Activated T-helper 2 cell treated with anti-CD3 and anti-CD28 coated beads, Interferon-gamma antibody, Interleukin-2, Interleukin-4, amounts not matched to agents 10 μg/mL and 5 μg/mL and 100 μg/mL, durations not matched to agents 14 hours and 24 hours and 36 hours (primary cell): Measurements from ENCODE around the gene CAVIN4. TPM values are rescaled to one million over a fixed set of nuclear protein-coding genes. Genes with fewer than 3 reads are reported as not detected.

Source experiments
- total RNA-seq: library from RNA; stranded (reverse); gene quantifications from 2 replicates; pipeline ENCODE4 v1.2.3, GENCODE V29; 2022

Gene CAVIN4
- total RNA-seq, 1 donor from 2014 or later: 0.23 TPM

Other genes starting within 250 kb of the CAVIN4 start
- gene TEX10, start 225.1 kb upstream of the CAVIN4 start, total RNA-seq: 26.9 and 30.0 TPM in 2 replicates
- gene MSANTD3, start 150.9 kb upstream of the CAVIN4 start, total RNA-seq: 16.2 and 17.6 TPM in 2 replicates
- gene TMEFF1, start 104.9 kb upstream of the CAVIN4 start, total RNA-seq: 0.52 and 1.1 TPM in 2 replicates